C4-2B (cell line): ENCODE results near the gene EIF4H.
"Not testable (repeated sequence)": the region's sequence is repeated elsewhere in the genome, so short reads cannot be mapped to it uniquely, and the experiment has no call there.

Experiments used
- CTCF ChIP-seq: fragments of 450-650 bp; conservative IDR thresholded peaks from 2 replicates; pipeline ENCODE4 v1.5.1; 2017; ENCODE audit warnings: mild to moderate bottlenecking
- ZFX ChIP-seq: fragments of 450-650 bp; IDR thresholded peaks from 2 replicates; pipeline ENCODE4 v1.6.1; 2017

- TF ChIP-seq CTCF, ZFX: not testable (repeated sequence)
Measured at GRCh38 chr7:74195139-74195860, 21.1 kb downstream of the EIF4H start.
